ENCODE results near the gene MFSD12.
A peak's percentile ranks its signal among the peaks of the same experiment; 100 is the strongest.

The MFSD12 gene

DNA sequence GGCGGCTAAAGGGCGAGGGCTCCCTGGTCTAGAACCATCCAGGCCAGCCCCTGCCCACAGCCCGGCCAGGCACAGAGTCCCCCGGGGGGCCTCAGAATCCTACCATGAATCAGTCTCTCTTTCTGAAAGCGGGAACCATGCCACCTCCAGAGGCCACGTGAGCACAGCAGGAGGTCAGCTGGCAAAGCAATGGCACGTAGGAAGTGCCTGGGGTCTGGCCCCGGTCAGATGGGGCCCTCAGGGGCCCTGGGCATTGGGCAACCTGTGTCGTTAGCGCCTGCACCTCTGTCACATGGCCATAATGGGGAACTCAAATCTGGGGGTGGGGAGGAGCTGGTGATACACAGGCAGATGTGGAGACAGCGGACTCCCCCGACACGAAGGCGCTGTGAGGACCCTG, 8.8 kb downstream of the MFSD12 start:
- no peak overlapping the region for H3K4me3 ChIP-seq (ENCODE audit: low read depth, low read length)
- no peak overlapping the region for H3K27ac ChIP-seq (ENCODE audit: extremely low read depth, low read depth, low read length)
- ChIA-PET POLR2A (no interaction called here), CTCF (interaction anchor here (0.6 kb wide), 1 partner anchor 37 kb away, joined by 4 read pairs; the partner anchor contains the start of gene GIPC3)
- H3K36me3 ChIP-seq (ENCODE audit: control insufficient read depth in 2 of 2, insufficient read depth in 1 of 2, low read length in 2 of 2), result peaks cover 0 to 46% of the 10 kb centered on the region in 2 experiments; a peak in 2 of 3 replicates
- TF ChIP-seq ZIC2 (tag by site-specific recombination; IDR thresholded peaks at IDR 0.05) (0 out of 2 replicates have a peak, but pooled peaks have one; percentile 7), HIC1 (tag by site-specific recombination; IDR thresholded peaks at IDR 0.05) (0 out of 2 replicates have a peak, but pooled peaks have one; percentile 20), ZNF843 (tag by site-specific recombination; IDR thresholded peaks at IDR 0.05) (no peak), ZNF155 (tag by site-specific recombination; IDR thresholded peaks at IDR 0.05) (no peak)
- H3K9me3 ChIP-seq (ENCODE audit: control insufficient read depth, insufficient read depth, low read depth, low read length), result no peaks in the 10 kb centered on the region
- no peaks in the 10 kb centered on the region for H3K4me1 ChIP-seq (ENCODE audit: control insufficient read depth, insufficient read depth, low read length)

DNA sequence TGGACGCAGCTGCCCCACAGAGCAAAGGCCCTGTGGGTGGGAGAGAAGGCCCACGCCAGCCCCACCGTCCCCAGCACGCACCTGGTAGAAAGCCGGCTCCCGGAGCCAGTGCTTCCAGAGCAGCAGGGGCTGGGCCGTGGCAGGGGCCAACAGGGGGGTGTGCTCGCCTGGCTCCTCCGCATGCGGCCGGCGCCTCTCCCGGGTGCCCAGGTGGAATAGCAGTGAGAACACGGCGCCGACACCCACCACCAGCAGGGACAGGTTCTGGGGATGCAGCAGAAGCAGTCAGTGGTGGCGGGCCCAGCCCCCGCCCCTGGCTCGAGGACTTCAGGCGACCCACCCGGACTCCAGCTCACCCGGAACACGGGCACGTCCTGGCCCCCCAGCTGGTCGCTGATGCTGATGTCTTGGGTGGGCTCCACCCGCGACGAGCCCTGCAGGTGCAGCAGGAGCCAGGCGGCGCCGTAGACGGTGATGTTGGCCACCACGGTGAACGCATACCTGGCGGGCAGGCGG, 9.6 kb downstream of the MFSD12 start:
- ChIA-PET CTCF (interaction anchor here (0.7 kb wide), 1 partner anchor 112 kb away, joined by 3 read pairs; no protein-coding TSS in a partner anchor), POLR2A (no interaction called here)
- no peak overlapping the region for H3K27ac ChIP-seq (ENCODE audit: extremely low read depth, low read depth, low read length)
- H3K36me3 ChIP-seq (ENCODE audit: control insufficient read depth in 2 of 2, insufficient read depth in 1 of 2, low read length in 2 of 2), result peaks cover 0 to 48% of the 10 kb centered on the region in 2 experiments; a peak in 2 of 3 replicates
- no peak for TF ChIP-seq ZBTB7A (tag by site-specific recombination; IDR thresholded peaks at IDR 0.05; ENCODE audit: low read depth)
- TF ChIP-seq HIC1 (tag by site-specific recombination; IDR thresholded peaks at IDR 0.05), result no peak
- no peak for TF ChIP-seq ZNF501 (tag by site-specific recombination; IDR thresholded peaks at IDR 0.05)
- no peak for TF ChIP-seq KLF7 (tag by site-specific recombination; IDR thresholded peaks at IDR 0.05; ENCODE audit: borderline replicate concordance)
- TF ChIP-seq ZNF138 (tag by site-specific recombination; IDR thresholded peaks at IDR 0.05; ENCODE audit: borderline replicate concordance), result no peak
- no peak for TF ChIP-seq ZNF2 (tag by site-specific recombination; IDR thresholded peaks at IDR 0.05)
- no peak for TF ChIP-seq PRDM6 (tag by site-specific recombination; IDR thresholded peaks at IDR 0.05)
- TF ChIP-seq ZBTB21 (tag by site-specific recombination; IDR thresholded peaks at IDR 0.05), result no peak
- TF ChIP-seq ZNF114 (tag by site-specific recombination; IDR thresholded peaks at IDR 0.05), result no peak
- no peak for TF ChIP-seq SETDB1 (IDR thresholded peaks at IDR 0.05; ENCODE audit: insufficient read length, low read length)
- TF ChIP-seq ZNF488 (tag by site-specific recombination; IDR thresholded peaks at IDR 0.05), result no peak
- no peaks in the 10 kb centered on the region for H3K9me3 ChIP-seq (ENCODE audit: control insufficient read depth, insufficient read depth, low read depth, low read length)
- H3K4me1 ChIP-seq (ENCODE audit: control insufficient read depth, insufficient read depth, low read length), result no peaks in the 10 kb centered on the region
- H3K4me3 ChIP-seq (ENCODE audit: low read depth, low read length), result no peak overlapping the region

All from HEK293 (cell line).